Fibroblast of lung (primary cell): ENCODE results near the gene C1orf167.

Experiments used
- CTCF ChIP-seq, 2 donors: IDR thresholded peaks in 1 of 2; conservative IDR thresholded peaks in 1 of 2; 1 replicate in 1 of 2; 2 replicates in 1 of 2; pipeline ENCODE4 v1.5.1; 2011 to 2012; ENCODE audit warnings: low read length in 2 of 2, control low read depth in 1 of 2, inconsistent platforms in 1 of 2, low read depth in 1 of 2, mild to moderate bottlenecking in 1 of 2
- EZH2 ChIP-seq: IDR thresholded peaks from 2 replicates; pipeline ENCODE4 v1.5.1; 2012; ENCODE audit warnings: low read length, control low read depth, mild to moderate bottlenecking; ENCODE audit errors: missing control alignments

- no peak for TF ChIP-seq CTCF (conservative IDR thresholded peaks at IDR 0.05 in 1 of 2, IDR thresholded peaks at IDR 0.05 in 1 of 2; ENCODE audit: low read depth in 1 of 2, low read length in 2 of 2)
- TF ChIP-seq EZH2: no peak
Observed at GRCh38 chr1:11779715-11780379, 17.9 kb downstream of the C1orf167 start.
